ENCODE measurements around the gene GAREM1. TPM values are rescaled to one million over a fixed set of nuclear protein-coding genes. Genes with fewer than 3 reads are reported as not detected.
"Not testable (repeated sequence)": the region's sequence is repeated elsewhere in the genome, so short reads cannot be mapped to it uniquely, and the experiment has no call there.

Gene GAREM1
- total RNA-seq: 10 to 100 TPM; 15.3 to 20.1 TPM

- peak; percentile 38 for TF ChIP-seq CTCF (IDR thresholded peaks at IDR 0.05)
- intact Hi-C loops (cut with DNase I): loop anchor here (5.0 kb wide), 3 partner anchors 184 to 314 kb away; no protein-coding TSS in a partner anchor
These were observed at the start of gene GAREM1 for GRCh38 chr18:32470714-32471633. Gene GAREM1 (minus strand): TSS chr18:32470882. CDS start chr18:32470428, 454 bp downstream.

GRCh38 chr18:32511147-32511546 is 40.5 kb upstream of the GAREM1 start:
- Histone ChIP-seq H3K9me3 (no peaks in the 10 kb centered on the region), H3K4me1 (no peaks in the 10 kb centered on the region), H3K4me3 (no peak overlapping the region), H3K36me3 (no peaks in the 10 kb centered on the region), H3K27ac (no peak overlapping the region), H3K9ac (ENCODE audit: low read depth in 2 of 2, low read length in 2 of 2) (no peak overlapping the region), H3K27me3 (no peaks in the 10 kb centered on the region)
- no peak for DNase-seq
- intact Hi-C loops (cut with DNase I): no loop called here
- TF ChIP-seq CTCF (IDR thresholded peaks at IDR 0.05): no peak

More at GRCh38 chr18:32470714-32471633, at the start of gene GAREM1:
- Histone ChIP-seq H3K36me3 (no peaks in the 10 kb centered on the region), H3K27ac (peak within 1 kb of the TSS; percentile 60), H3K27me3 (no peaks in the 10 kb centered on the region), H3K4me3 (peak within 1 kb of the TSS; percentile 57), H3K4me1 (no peaks in the 10 kb centered on the region), H3K9me3 (no peaks in the 10 kb centered on the region), H3K9ac (ENCODE audit: low read depth in 2 of 2, low read length in 2 of 2) (peak within 1 kb of the TSS; percentile 75 to 85)
- peak; percentile 95 for DNase-seq

GRCh38 chr18:32509111-32509510 is 38.4 kb upstream of the GAREM1 start:
- Histone ChIP-seq H3K4me3 (no peak overlapping the region), H3K36me3 (no peaks in the 10 kb centered on the region), H3K9me3 (no peaks in the 10 kb centered on the region), H3K27ac (no peak overlapping the region), H3K4me1 (no peaks in the 10 kb centered on the region), H3K9ac (ENCODE audit: low read depth in 2 of 2, low read length in 2 of 2) (no peak overlapping the region), H3K27me3 (no peaks in the 10 kb centered on the region)
- intact Hi-C loops (cut with DNase I): no loop called here
- no peak for DNase-seq
- no peak for TF ChIP-seq CTCF (IDR thresholded peaks at IDR 0.05)

GRCh38 chr18:32507093-32507492 is 36.4 kb upstream of the GAREM1 start:
- intact Hi-C loops (cut with DNase I): no loop called here
- H3K9me3 ChIP-seq: no peaks in the 10 kb centered on the region
- no peaks in the 10 kb centered on the region for H3K4me1 ChIP-seq
- no peaks in the 10 kb centered on the region for H3K36me3 ChIP-seq
- no peak overlapping the region for H3K27ac ChIP-seq
- no peaks in the 10 kb centered on the region for H3K27me3 ChIP-seq
- no peak overlapping the region for H3K4me3 ChIP-seq
- H3K9ac ChIP-seq (ENCODE audit: low read depth in 2 of 2, low read length in 2 of 2): no peak overlapping the region
- no peak for DNase-seq
- TF ChIP-seq CTCF (IDR thresholded peaks at IDR 0.05): no peak

GRCh38 chr18:32502014-32502413 is 31.3 kb upstream of the GAREM1 start:
- H3K27ac ChIP-seq: no peak overlapping the region
- no peaks in the 10 kb centered on the region for H3K9me3 ChIP-seq
- no peaks in the 10 kb centered on the region for H3K4me1 ChIP-seq
- H3K4me3 ChIP-seq: no peak overlapping the region
- no peaks in the 10 kb centered on the region for H3K27me3 ChIP-seq
- no peak for TF ChIP-seq CTCF (IDR thresholded peaks at IDR 0.05)
- DNase-seq: no peak
- no peaks in the 10 kb centered on the region for H3K36me3 ChIP-seq
- intact Hi-C loops (cut with DNase I): no loop called here
- H3K9ac ChIP-seq (ENCODE audit: low read depth in 2 of 2, low read length in 2 of 2): no peak overlapping the region

- H3K27me3 ChIP-seq; H3K4me1 ChIP-seq; H3K27ac ChIP-seq; intact Hi-C loops (cut with DNase I); H3K9ac ChIP-seq (ENCODE audit: low read depth in 2 of 2, low read length in 2 of 2); H3K36me3 ChIP-seq; H3K4me3 ChIP-seq; DNase-seq; H3K9me3 ChIP-seq: not testable (repeated sequence)
These were observed 30.6 kb upstream of the GAREM1 start for GRCh38 chr18:32501242-32501641.
